SK-N-MC (cell line): Measurements from ENCODE around the gene PHKA2.

Source experiments
- EZH2 ChIP-seq: fragments of 200-600 bp; sonication (generic); IDR thresholded peaks from one replicate; pipeline ENCODE4 v1.6.1; 2017; ENCODE audit warnings: antibody characterized with exemption
- POLR2AphosphoS5 ChIP-seq: IDR thresholded peaks from 2 replicates; pipeline ENCODE4 v1.6.1; 2012; ENCODE audit warnings: mild to moderate bottlenecking, low read depth, low read length, borderline replicate concordance

DNA sequence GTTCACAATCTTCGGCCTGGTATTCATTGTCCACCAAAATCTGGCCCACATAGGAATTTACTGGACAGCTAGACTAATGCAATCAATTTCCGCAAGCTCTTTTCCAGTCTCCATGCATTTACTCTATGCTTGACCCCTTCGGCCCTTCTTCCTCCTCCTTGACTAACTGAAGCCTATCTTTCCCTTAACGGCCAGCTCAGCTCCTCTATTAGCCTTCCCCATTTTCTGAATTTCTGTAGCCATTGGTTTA, 1.2 kb upstream of the PHKA2 start:
- TF ChIP-seq POLR2AphosphoS5 (no peak), EZH2 (no peak)
